ENCODE results near the gene PPP1R7.

Gene PPP1R7

GRCh38 chr2:241154915-241155314 lies 4.6 kb downstream of the PPP1R7 start:
- TF ChIP-seq CTCF (IDR thresholded peaks at IDR 0.05; ENCODE audit: borderline replicate concordance, insufficient read depth, low read depth, low read length): no peak
- no peak overlapping the region for H3K4me3 ChIP-seq (ENCODE audit: low read depth, low read length)

GRCh38 chr2:241155936-241156335 lies 5.7 kb downstream of the PPP1R7 start:
- no peak overlapping the region for H3K4me3 ChIP-seq (ENCODE audit: low read depth, low read length)
- no peak for TF ChIP-seq CTCF (IDR thresholded peaks at IDR 0.05; ENCODE audit: borderline replicate concordance, insufficient read depth, low read depth, low read length)

GRCh38 chr2:241156971-241157441 lies 6.7 kb downstream of the PPP1R7 start:
- TF ChIP-seq CTCF (IDR thresholded peaks at IDR 0.05; ENCODE audit: borderline replicate concordance, insufficient read depth, low read depth, low read length): no peak

DNA sequence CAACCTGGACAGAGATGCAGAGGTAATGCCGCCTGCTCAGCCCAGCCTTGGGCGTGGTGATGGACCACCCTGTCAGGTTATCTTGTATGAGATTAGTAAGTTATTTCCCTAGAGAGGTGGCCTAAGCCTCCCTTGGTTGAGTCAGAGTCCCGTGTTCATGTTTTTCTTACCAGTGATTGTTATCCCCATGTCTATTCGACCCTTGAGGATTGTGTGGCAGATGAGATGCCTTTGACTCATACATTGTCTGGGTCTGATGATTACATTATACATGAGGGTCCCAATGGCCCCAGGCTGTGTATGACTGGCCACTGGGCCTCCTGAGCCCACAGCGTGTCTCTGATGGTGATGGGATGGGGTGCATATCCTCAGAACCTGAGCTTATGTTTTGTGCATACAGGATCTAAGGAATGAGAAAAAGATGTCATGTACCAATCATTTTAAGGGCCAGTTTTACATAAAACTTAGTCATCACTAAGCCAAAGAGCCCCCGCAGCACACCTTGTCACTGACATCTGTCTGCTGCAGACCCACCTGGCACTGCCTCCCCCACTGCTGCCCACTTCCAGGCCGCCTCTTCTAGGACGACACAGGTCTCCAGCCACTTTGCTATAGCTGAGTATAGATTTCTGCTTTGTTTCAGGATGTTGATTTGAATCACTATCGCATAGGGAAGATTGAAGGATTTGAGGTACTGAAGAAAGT lies 7.7 kb downstream of the PPP1R7 start:
- H3K4me3 ChIP-seq (ENCODE audit: low read depth, low read length): no peak overlapping the region
- TF ChIP-seq CTCF (IDR thresholded peaks at IDR 0.05; ENCODE audit: borderline replicate concordance, insufficient read depth, low read depth, low read length): no peak

More at GRCh38 chr2:241156971-241157441, 6.7 kb downstream of the PPP1R7 start:
- no peak overlapping the region for H3K4me3 ChIP-seq (ENCODE audit: low read depth, low read length)

DNA sequence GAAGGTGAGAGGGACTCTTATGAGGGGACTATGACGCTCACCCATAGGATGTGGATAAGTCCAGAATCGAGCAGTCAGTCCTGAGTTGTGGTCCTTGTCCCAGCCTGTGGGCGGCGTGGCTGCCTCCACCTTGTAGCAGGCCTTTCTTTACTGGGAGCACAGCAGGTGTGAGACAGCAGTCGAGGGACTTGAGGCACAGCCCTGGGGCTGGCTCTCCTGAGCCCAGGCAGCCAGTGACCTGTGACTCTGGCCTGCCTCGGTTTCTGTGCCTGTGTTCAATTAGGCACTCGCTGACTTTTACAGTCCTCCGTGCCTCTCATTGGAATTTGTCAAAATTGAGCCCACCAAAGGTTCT lies 8.3 kb downstream of the PPP1R7 start:
- TF ChIP-seq CTCF (IDR thresholded peaks at IDR 0.05; ENCODE audit: borderline replicate concordance, insufficient read depth, low read depth, low read length): no peak
- no peak overlapping the region for H3K4me3 ChIP-seq (ENCODE audit: low read depth, low read length)

GRCh38 chr2:241159116-241159515 lies 8.8 kb downstream of the PPP1R7 start:
- TF ChIP-seq CTCF (IDR thresholded peaks at IDR 0.05; ENCODE audit: borderline replicate concordance, insufficient read depth, low read depth, low read length): no peak
- H3K4me3 ChIP-seq (ENCODE audit: low read depth, low read length): no peak overlapping the region

DNA sequence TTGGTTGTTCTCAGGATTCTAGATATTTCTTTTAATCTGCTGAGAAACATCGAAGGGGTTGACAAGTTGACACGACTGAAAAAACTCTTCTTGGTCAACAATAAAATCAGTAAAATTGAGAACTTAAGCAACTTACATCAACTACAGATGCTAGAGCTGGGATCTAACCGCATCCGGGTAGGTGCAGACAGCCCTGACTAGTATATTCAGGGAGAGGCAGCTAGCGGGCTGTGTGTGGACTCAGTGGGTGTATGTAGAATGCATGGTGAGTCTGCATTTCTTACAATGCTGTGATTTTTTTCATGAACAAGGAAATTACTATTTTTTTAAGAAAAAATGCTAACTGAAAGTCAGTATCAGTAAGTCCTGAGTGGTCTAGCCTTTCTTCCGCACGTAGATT lies 10.1 kb downstream of the PPP1R7 start:
- TF ChIP-seq CTCF (IDR thresholded peaks at IDR 0.05; ENCODE audit: borderline replicate concordance, insufficient read depth, low read depth, low read length): no peak
- no peak overlapping the region for H3K4me3 ChIP-seq (ENCODE audit: low read depth, low read length)
